WTC11 (cell line): ENCODE data around the gene CYLD. TPM values are rescaled to one million over a fixed set of nuclear protein-coding genes. Genes with fewer than 3 reads are reported as not detected.
A peak's percentile ranks its signal among the peaks of the same experiment; 100 is the strongest.

Experiments
- ATAC-seq: fragments of 200-7000 bp; cut with Tn5 transposase; 2 replicates; pipeline ENCODE4 v1.10.0; 2021; ENCODE audit warnings: mild to moderate bottlenecking, moderate library complexity
- CTCF ChIA-PET: fragments of 300-600 bp; sonication (Branson Sonifier 250); formaldehyde crosslinking; loops from one replicate; lab custom pipeline; 2021; ENCODE audit warnings: antibody characterized with exemption; lab: Charles Lee
- POLR2A ChIA-PET: fragments of 350-600 bp; sonication (Branson Sonifier 250); formaldehyde crosslinking; loops from one replicate; lab custom pipeline; 2021; ENCODE audit warnings: antibody characterized with exemption; lab: Charles Lee
- DNase-seq: peaks from one replicate; pipeline ENCODE4 v3.0.0; 2021; ENCODE audit warnings: low spot score
- H3K27ac Mint-ChIP-seq: 2 replicates; pipeline ENCODE4 v1.8.0; 2021; ENCODE audit warnings: mixed read lengths
- H3K27me3 Mint-ChIP-seq: 2 replicates; pipeline ENCODE4 v1.8.0; 2021; ENCODE audit warnings: low read depth, mild to moderate bottlenecking, moderate library complexity, mixed read lengths
- H3K36me3 Mint-ChIP-seq: 2 replicates; pipeline ENCODE4 v1.8.0; 2021; ENCODE audit warnings: mixed read lengths
- H3K4me1 Mint-ChIP-seq: 2 replicates; pipeline ENCODE4 v1.8.0; 2022; ENCODE audit warnings: mixed read lengths
- H3K4me3 Mint-ChIP-seq: 2 replicates; pipeline ENCODE4 v1.8.0; 2021; ENCODE audit warnings: mild to moderate bottlenecking, moderate library complexity, mixed read lengths
- H3K9me3 Mint-ChIP-seq: 2 replicates; pipeline ENCODE4 v1.8.0; 2021; ENCODE audit warnings: mixed read lengths
- AFF4 ChIP-seq: sonication (generic); formaldehyde crosslinking; IDR thresholded peaks from 2 replicates; pipeline ENCODE4 v1.8.1; 2023; ENCODE audit warnings: mild to moderate bottlenecking, missing genetic modification reagents, borderline replicate concordance
- ATF6 ChIP-seq: sonication (generic); formaldehyde crosslinking; IDR thresholded peaks from 2 replicates; pipeline ENCODE4 v1.8.1; 2023; ENCODE audit warnings: mild to moderate bottlenecking, missing genetic modification reagents
- CBFB ChIP-seq: sonication (generic); formaldehyde crosslinking; IDR thresholded peaks from 2 replicates; pipeline ENCODE4 v1.8.1; 2022; ENCODE audit warnings: mild to moderate bottlenecking, low read depth, missing genetic modification reagents
- CDX4 ChIP-seq: fragments of 250-450 bp; sonication (Bioruptor Pico); IDR thresholded peaks from 2 replicates; pipeline ENCODE4 v1.9.0; 2021; ENCODE audit warnings: moderate library complexity, mild to moderate bottlenecking, inconsistent platforms, borderline replicate concordance
- CTCF ChIP-seq: fragments of 200-600 bp; IDR thresholded peaks from 2 replicates; pipeline ENCODE4 v1.8.0; 2022; ENCODE audit warnings: antibody characterized with exemption
- ELF4 ChIP-seq: sonication (generic); formaldehyde crosslinking; IDR thresholded peaks from 2 replicates; pipeline ENCODE4 v1.8.1; 2022; ENCODE audit warnings: low read depth, mild to moderate bottlenecking, moderate library complexity, missing genetic modification reagents
- FOXP4 ChIP-seq: sonication (generic); formaldehyde crosslinking; IDR thresholded peaks from 2 replicates; pipeline ENCODE4 v1.8.0; 2022; ENCODE audit warnings: mild to moderate bottlenecking, missing genetic modification reagents
- GABPB1 ChIP-seq: sonication (generic); formaldehyde crosslinking; IDR thresholded peaks from 2 replicates; pipeline ENCODE4 v1.8.1; 2023; ENCODE audit warnings: mild to moderate bottlenecking, missing genetic modification reagents
- JUN ChIP-seq: sonication (generic); formaldehyde crosslinking; IDR thresholded peaks from 2 replicates; pipeline ENCODE4 v1.8.0; 2023; ENCODE audit warnings: mild to moderate bottlenecking, missing genetic modification reagents
- NFATC4 ChIP-seq: fragments of 250-450 bp; sonication (Bioruptor Pico); IDR thresholded peaks from 2 replicates; pipeline ENCODE4 v1.9.0; 2021; ENCODE audit warnings: mild to moderate bottlenecking
- NR1H2 ChIP-seq: sonication (generic); formaldehyde crosslinking; IDR thresholded peaks from 2 replicates; pipeline ENCODE4 v1.9.0; 2021; ENCODE audit warnings: mild to moderate bottlenecking, moderate library complexity, missing genetic modification reagents
- ZBTB21 ChIP-seq: sonication (generic); formaldehyde crosslinking; IDR thresholded peaks from 2 replicates; pipeline ENCODE4 v1.8.1; 2023; ENCODE audit warnings: mild to moderate bottlenecking, missing genetic modification reagents, borderline replicate concordance
- ZNF532 ChIP-seq: fragments of 250-450 bp; sonication (Bioruptor Pico); IDR thresholded peaks from 2 replicates; pipeline ENCODE4 v1.9.0; 2021; ENCODE audit warnings: mild to moderate bottlenecking, borderline replicate concordance
- total RNA-seq: library from RNA; stranded (reverse); gene quantifications from 3 replicates; pipeline ENCODE4 v1.2.3, GENCODE V29; 2021

Gene CYLD
- total RNA-seq, 1 experiment from 2014 or later, result 10.8 TPM

GRCh38 chr16:50806099-50807062 is 64.5 kb downstream of the CYLD start:
- peak; percentile 90 for DNase-seq
- H3K27me3 Mint-ChIP-seq, result no peaks in the 10 kb centered on the region
- no peaks in the 10 kb centered on the region for H3K9me3 Mint-ChIP-seq
- TF ChIP-seq GABPB1 (peak; percentile 52; the same call in 1 of the 2 replicates), CTCF (peak; percentile 94), ELF4 (CRISPR knock-in tag) (no peak)
- H3K36me3 Mint-ChIP-seq, result no peaks in the 10 kb centered on the region
- H3K4me1 Mint-ChIP-seq, result peaks cover 28% of the 10 kb centered on the region
- H3K27ac Mint-ChIP-seq, result no peak overlapping the region
- CTCF ChIA-PET, result interaction anchor here (0.7 to 3.6 kb wide), 143 partner anchors 10 to 1183 kb away, joined by 3 to 236 read pairs (median 4); partner anchors contain the start of genes BRD7, CNEP1R1, CYLD and SNX20
- H3K4me3 Mint-ChIP-seq, result peak overlapping the region; percentile 61
- peak; percentile 88 for ATAC-seq
- POLR2A ChIA-PET, result interaction anchor here (0.9 kb wide), 1 partner anchor 28 kb away, joined by 3 read pairs; no protein-coding TSS in a partner anchor

- peaks cover 23% of the 10 kb centered on the region for H3K4me1 Mint-ChIP-seq
- POLR2A ChIA-PET, result no interaction called here
- no peak for DNase-seq
- H3K27me3 Mint-ChIP-seq, result no peaks in the 10 kb centered on the region
- TF ChIP-seq CTCF (no peak), NFATC4 (CRISPR knock-in tag) (no peak), NR1H2 (CRISPR knock-in tag) (no peak), FOXP4 (CRISPR knock-in tag) (no peak), CBFB (no peak), ZBTB21 (CRISPR knock-in tag) (no peak), JUN (no peak), CDX4 (CRISPR knock-in tag) (no peak), ZNF532 (CRISPR knock-in tag) (no peak), ATF6 (CRISPR knock-in tag) (no peak), GABPB1 (no peak), AFF4 (no peak)
- H3K36me3 Mint-ChIP-seq, result no peaks in the 10 kb centered on the region
- no peak for ATAC-seq
- CTCF ChIA-PET, result interaction anchor here (0.8 to 1.6 kb wide), 2 partner anchors 14 to 144 kb away, joined by 3 read pairs; no protein-coding TSS in a partner anchor
- no peak overlapping the region for H3K27ac Mint-ChIP-seq
- H3K9me3 Mint-ChIP-seq, result no peaks in the 10 kb centered on the region
- no peak overlapping the region for H3K4me3 Mint-ChIP-seq
Observed at GRCh38 chr16:50808929-50809538, 67.1 kb downstream of the CYLD start.
